Measurements from ENCODE around the gene KLK15.

KLK15 gene

GRCh38 chr19:50777830-50778303 is 55.5 kb downstream of the KLK15 start:
- TF ChIP-seq FOXP2 (optimal IDR thresholded peaks at IDR 0.05; ENCODE audit: borderline replicate concordance, extremely low read depth, extremely low read length, insufficient read depth) (no peak), TAF1 (IDR thresholded peaks at IDR 0.05; ENCODE audit: borderline replicate concordance, insufficient read depth, low read length) (no peak), POLR2AphosphoS5 (IDR thresholded peaks at IDR 0.05; ENCODE audit: low read depth, low read length) (no peak), SIN3A (IDR thresholded peaks at IDR 0.05; ENCODE audit: borderline replicate concordance, insufficient read depth, low read length) (no peak), REST (IDR thresholded peaks at IDR 0.05; ENCODE audit: insufficient read depth in 1 of 2, low read depth in 2 of 2, low read length in 2 of 2) (no peak)

- TF ChIP-seq TAF1 (IDR thresholded peaks at IDR 0.05; ENCODE audit: borderline replicate concordance, insufficient read depth, low read length) (no peak), REST (IDR thresholded peaks at IDR 0.05; ENCODE audit: insufficient read depth in 1 of 2, low read depth in 2 of 2, low read length in 2 of 2) (no peak), SIN3A (IDR thresholded peaks at IDR 0.05; ENCODE audit: borderline replicate concordance, insufficient read depth, low read length) (no peak), POLR2AphosphoS5 (IDR thresholded peaks at IDR 0.05; ENCODE audit: low read depth, low read length) (no peak), FOXP2 (optimal IDR thresholded peaks at IDR 0.05; ENCODE audit: borderline replicate concordance, extremely low read depth, extremely low read length, insufficient read depth) (no peak)
Observed at GRCh38 chr19:50777261-50777660, 56.1 kb downstream of the KLK15 start.

GRCh38 chr19:50776131-50776530 is 57.2 kb downstream of the KLK15 start:
- TF ChIP-seq REST (IDR thresholded peaks at IDR 0.05; ENCODE audit: insufficient read depth in 1 of 2, low read depth in 2 of 2, low read length in 2 of 2) (no peak), SIN3A (IDR thresholded peaks at IDR 0.05; ENCODE audit: borderline replicate concordance, insufficient read depth, low read length) (no peak), FOXP2 (optimal IDR thresholded peaks at IDR 0.05; ENCODE audit: borderline replicate concordance, extremely low read depth, extremely low read length, insufficient read depth) (no peak), POLR2AphosphoS5 (IDR thresholded peaks at IDR 0.05; ENCODE audit: low read depth, low read length) (no peak), TAF1 (IDR thresholded peaks at IDR 0.05; ENCODE audit: borderline replicate concordance, insufficient read depth, low read length) (no peak)

All from PFSK-1 (cell line).